ENCODE results near the gene KRT12. TPM values are rescaled to one million over a fixed set of nuclear protein-coding genes. Genes with fewer than 3 reads are reported as not detected.

Gene KRT12
- total and polyA plus RNA-seq, 9 of the 15 experiments (the other 6 are each of a cell fraction or from before 2014, with no cell fraction given), result 0.18 to 7.0 (median 2.2) TPM

DNA sequence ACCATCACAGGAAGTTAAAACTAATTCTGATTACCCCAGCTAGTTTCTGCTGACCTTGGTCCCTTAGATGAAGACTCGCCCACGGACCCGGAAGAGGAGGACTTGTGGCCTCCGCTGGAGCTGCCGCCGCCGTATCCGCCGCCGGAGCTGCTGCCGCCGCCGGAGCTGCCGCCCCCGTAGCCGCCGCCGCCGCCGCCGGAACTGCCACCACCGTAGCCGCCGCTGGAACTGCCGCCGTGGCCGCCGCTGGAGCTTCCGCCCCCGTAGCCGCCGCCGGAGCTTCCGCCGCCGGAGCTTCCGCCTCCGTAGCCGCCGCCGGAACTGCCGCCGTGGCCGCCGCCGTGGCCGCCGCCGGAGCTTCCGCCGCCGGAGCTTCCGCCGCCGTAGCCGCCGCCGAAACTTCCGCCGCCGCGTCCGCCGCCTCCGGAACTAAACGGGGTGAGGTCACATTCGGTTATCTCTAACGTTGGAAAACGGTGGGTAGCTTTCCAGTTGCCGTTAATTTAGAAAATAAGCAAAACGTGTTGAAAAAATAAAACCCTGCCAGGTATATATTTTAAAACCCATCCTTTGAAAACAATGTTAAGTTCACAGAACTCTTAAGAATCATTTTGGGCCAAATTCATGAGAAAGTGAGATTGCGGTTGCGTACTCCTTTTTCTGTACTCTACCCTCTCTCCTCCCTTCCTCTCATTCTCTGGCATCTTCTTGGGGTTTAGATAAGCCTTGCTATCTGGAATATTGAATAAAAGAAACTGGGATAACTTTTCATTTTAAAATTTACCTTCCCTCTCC lies 48.1 kb downstream of the KRT12 start (continued):
- TF ChIP-seq, protein P1, sequence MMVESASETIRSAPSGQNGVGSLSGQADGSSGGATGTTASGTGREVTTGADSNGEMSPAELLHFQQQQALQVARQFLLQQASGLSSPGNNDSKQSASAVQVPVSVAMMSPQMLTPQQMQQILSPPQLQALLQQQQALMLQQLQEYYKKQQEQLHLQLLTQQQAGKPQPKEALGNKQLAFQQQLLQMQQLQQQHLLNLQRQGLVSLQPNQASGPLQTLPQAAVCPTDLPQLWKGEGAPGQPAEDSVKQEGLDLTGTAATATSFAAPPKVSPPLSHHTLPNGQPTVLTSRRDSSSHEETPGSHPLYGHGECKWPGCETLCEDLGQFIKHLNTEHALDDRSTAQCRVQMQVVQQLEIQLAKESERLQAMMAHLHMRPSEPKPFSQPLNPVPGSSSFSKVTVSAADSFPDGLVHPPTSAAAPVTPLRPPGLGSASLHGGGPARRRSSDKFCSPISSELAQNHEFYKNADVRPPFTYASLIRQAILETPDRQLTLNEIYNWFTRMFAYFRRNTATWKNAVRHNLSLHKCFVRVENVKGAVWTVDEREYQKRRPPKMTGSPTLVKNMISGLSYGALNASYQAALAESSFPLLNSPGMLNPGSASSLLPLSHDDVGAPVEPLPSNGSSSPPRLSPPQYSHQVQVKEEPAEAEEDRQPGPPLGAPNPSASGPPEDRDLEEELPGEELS (CRISPR knock-in tag; IDR thresholded peaks at IDR 0.05; ENCODE audit: borderline replicate concordance), result no peak
- TF ChIP-seq ZBTB1 (CRISPR knock-in tag; IDR thresholded peaks at IDR 0.05; ENCODE audit: borderline replicate concordance, low read depth) (peak; percentile 58; the same call in 1 of the 2 replicates), PCBP2 (IDR thresholded peaks at IDR 0.05; ENCODE audit: low read depth, low read length, poor library complexity, severe bottlenecking) (no peak), GATAD2A (IDR thresholded peaks at IDR 0.05) (no peak), GABPA (tag; conservative IDR thresholded peaks at IDR 0.05; ENCODE audit: low read depth) (peak; percentile 98), ZNF584 (CRISPR knock-in tag; IDR thresholded peaks at IDR 0.05; ENCODE audit: low read depth) (no peak), BDP1 (IDR thresholded peaks at IDR 0.05; ENCODE audit: insufficient read depth, insufficient read length) (no peak), TEAD4 (IDR thresholded peaks at IDR 0.05; ENCODE audit: low read length) (no peak), TEAD4 (CRISPR knock-in tag; IDR thresholded peaks at IDR 0.05; ENCODE audit: borderline replicate concordance) (no peak), KAT2B (IDR thresholded peaks at IDR 0.05; ENCODE audit: low read depth, low read length) (no peak), ZNF274 (IDR thresholded peaks at IDR 0.05; ENCODE audit: borderline replicate concordance, low read depth, low read length) (no peak), PYGO2 (tag; IDR thresholded peaks at IDR 0.05) (no peak), CXXC5 (CRISPR knock-in tag; IDR thresholded peaks at IDR 0.05) (peak; percentile 69), ZNF239 (CRISPR knock-in tag; IDR thresholded peaks at IDR 0.05) (peak; percentile 37; the same call in 1 of the 2 replicates), ZFPM2 (CRISPR knock-in tag; IDR thresholded peaks at IDR 0.05) (no peak), TAL1 (IDR thresholded peaks at IDR 0.05) (no peak)
- TF ChIP-seq, protein P2, sequence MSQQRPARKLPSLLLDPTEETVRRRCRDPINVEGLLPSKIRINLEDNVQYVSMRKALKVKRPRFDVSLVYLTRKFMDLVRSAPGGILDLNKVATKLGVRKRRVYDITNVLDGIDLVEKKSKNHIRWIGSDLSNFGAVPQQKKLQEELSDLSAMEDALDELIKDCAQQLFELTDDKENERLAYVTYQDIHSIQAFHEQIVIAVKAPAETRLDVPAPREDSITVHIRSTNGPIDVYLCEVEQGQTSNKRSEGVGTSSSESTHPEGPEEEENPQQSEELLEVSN (IDR thresholded peaks at IDR 0.05; ENCODE audit: borderline replicate concordance in 1 of 2, extremely low read depth in 1 of 2, insufficient read depth in 1 of 2, insufficient read length in 1 of 2, low read depth in 1 of 2, low read length in 1 of 2, poor library complexity in 1 of 2, severe bottlenecking in 1 of 2), result peak in 1 of 2 experiments; percentile 55
- TF ChIP-seq, protein P3, sequence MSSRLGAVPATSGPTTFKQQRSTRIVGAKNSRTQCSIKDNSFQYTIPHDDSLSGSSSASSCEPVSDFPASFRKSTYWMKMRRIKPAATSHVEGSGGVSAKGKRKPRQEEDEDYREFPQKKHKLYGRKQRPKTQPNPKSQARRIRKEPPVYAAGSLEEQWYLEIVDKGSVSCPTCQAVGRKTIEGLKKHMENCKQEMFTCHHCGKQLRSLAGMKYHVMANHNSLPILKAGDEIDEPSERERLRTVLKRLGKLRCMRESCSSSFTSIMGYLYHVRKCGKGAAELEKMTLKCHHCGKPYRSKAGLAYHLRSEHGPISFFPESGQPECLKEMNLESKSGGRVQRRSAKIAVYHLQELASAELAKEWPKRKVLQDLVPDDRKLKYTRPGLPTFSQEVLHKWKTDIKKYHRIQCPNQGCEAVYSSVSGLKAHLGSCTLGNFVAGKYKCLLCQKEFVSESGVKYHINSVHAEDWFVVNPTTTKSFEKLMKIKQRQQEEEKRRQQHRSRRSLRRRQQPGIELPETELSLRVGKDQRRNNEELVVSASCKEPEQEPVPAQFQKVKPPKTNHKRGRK (tag; IDR thresholded peaks at IDR 0.05), result no peak
- TF ChIP-seq, protein P4, sequence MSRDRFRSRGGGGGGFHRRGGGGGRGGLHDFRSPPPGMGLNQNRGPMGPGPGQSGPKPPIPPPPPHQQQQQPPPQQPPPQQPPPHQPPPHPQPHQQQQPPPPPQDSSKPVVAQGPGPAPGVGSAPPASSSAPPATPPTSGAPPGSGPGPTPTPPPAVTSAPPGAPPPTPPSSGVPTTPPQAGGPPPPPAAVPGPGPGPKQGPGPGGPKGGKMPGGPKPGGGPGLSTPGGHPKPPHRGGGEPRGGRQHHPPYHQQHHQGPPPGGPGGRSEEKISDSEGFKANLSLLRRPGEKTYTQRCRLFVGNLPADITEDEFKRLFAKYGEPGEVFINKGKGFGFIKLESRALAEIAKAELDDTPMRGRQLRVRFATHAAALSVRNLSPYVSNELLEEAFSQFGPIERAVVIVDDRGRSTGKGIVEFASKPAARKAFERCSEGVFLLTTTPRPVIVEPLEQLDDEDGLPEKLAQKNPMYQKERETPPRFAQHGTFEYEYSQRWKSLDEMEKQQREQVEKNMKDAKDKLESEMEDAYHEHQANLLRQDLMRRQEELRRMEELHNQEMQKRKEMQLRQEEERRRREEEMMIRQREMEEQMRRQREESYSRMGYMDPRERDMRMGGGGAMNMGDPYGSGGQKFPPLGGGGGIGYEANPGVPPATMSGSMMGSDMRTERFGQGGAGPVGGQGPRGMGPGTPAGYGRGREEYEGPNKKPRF (IDR thresholded peaks at IDR 0.05; ENCODE audit: low read depth, low read length), result no peak
